ENCODE measurements around the gene ST6GALNAC3. TPM values are rescaled to one million over a fixed set of nuclear protein-coding genes. Genes with fewer than 3 reads are reported as not detected.

The ST6GALNAC3 gene
- total and polyA plus RNA-seq, 2 donors from 2014 or later, result 8.8 to 15.8 TPM

- H3K4me3 ChIP-seq (ENCODE audit: low read length in 3 of 3), result no peak overlapping the region
- H3K27me3 ChIP-seq (ENCODE audit: control insufficient read depth, insufficient read depth, low read length), result no peaks in the 10 kb centered on the region
- intact Hi-C loops (cut with DNase I), result no loop called here
- H3K36me3 ChIP-seq (ENCODE audit: control insufficient read depth in 2 of 3, insufficient read depth in 3 of 3, low read length in 3 of 3), result no peaks in the 10 kb centered on the region
- no peak for TF ChIP-seq CTCF (IDR thresholded peaks at IDR 0.05; ENCODE audit: borderline replicate concordance, extremely low read depth, insufficient read depth)
- no peak overlapping the region for H3K9ac ChIP-seq (ENCODE audit: low read length in 3 of 3)
- DNase-seq, result no peak
- no peaks in the 10 kb centered on the region for H3K4me1 ChIP-seq (ENCODE audit: control insufficient read depth in 2 of 3, insufficient read depth in 2 of 3, low read depth in 1 of 3, low read length in 3 of 3)
- H3K27ac ChIP-seq (ENCODE audit: low read depth in 2 of 2, low read length in 2 of 2), result no peak overlapping the region
- H3K9me3 ChIP-seq (ENCODE audit: control insufficient read depth in 2 of 3, insufficient read depth in 1 of 3, low read length in 3 of 3), result no peaks in the 10 kb centered on the region
- FAIRE-seq, result no peak
These were observed 43.0 kb upstream of the ST6GALNAC3 start for GRCh38 chr1:76031496-76031895.

- FAIRE-seq (no peak), DNase-seq (no peak)
- Histone ChIP-seq H3K9ac (ENCODE audit: low read length in 3 of 3) (no peak overlapping the region), H3K4me1 (ENCODE audit: control insufficient read depth in 2 of 3, insufficient read depth in 2 of 3, low read depth in 1 of 3, low read length in 3 of 3) (peaks cover 0 to 2% (median 0%) of the 10 kb centered on the region in 3 donors), H3K9me3 (ENCODE audit: control insufficient read depth in 2 of 3, insufficient read depth in 1 of 3, low read length in 3 of 3) (no peaks in the 10 kb centered on the region), H3K4me3 (ENCODE audit: low read length in 3 of 3) (no peak overlapping the region), H3K27ac (ENCODE audit: low read depth in 2 of 2, low read length in 2 of 2) (no peak overlapping the region), H3K36me3 (ENCODE audit: control insufficient read depth in 2 of 3, insufficient read depth in 3 of 3, low read length in 3 of 3) (no peaks in the 10 kb centered on the region), H3K27me3 (ENCODE audit: control insufficient read depth, insufficient read depth, low read length) (no peaks in the 10 kb centered on the region)
- TF ChIP-seq CTCF (IDR thresholded peaks at IDR 0.05; ENCODE audit: borderline replicate concordance, extremely low read depth, insufficient read depth), result no peak
- intact Hi-C loops (cut with DNase I), result no loop called here
These were observed 40.6 kb upstream of the ST6GALNAC3 start for GRCh38 chr1:76033800-76034475.

GRCh38 chr1:76035053-76035452 lies 39.5 kb upstream of the ST6GALNAC3 start:
- Histone ChIP-seq H3K27me3 (ENCODE audit: control insufficient read depth, insufficient read depth, low read length) (no peaks in the 10 kb centered on the region), H3K36me3 (ENCODE audit: control insufficient read depth in 2 of 3, insufficient read depth in 3 of 3, low read length in 3 of 3) (no peaks in the 10 kb centered on the region), H3K9ac (ENCODE audit: low read length in 3 of 3) (no peak overlapping the region), H3K27ac (ENCODE audit: low read depth in 2 of 2, low read length in 2 of 2) (no peak overlapping the region), H3K4me3 (ENCODE audit: low read length in 3 of 3) (no peak overlapping the region), H3K9me3 (ENCODE audit: control insufficient read depth in 2 of 3, insufficient read depth in 1 of 3, low read length in 3 of 3) (no peaks in the 10 kb centered on the region), H3K4me1 (ENCODE audit: control insufficient read depth in 2 of 3, insufficient read depth in 2 of 3, low read depth in 1 of 3, low read length in 3 of 3) (peaks cover 0 to 2% (median 0%) of the 10 kb centered on the region in 3 donors)
- peak; percentile 16 for TF ChIP-seq CTCF (IDR thresholded peaks at IDR 0.05; ENCODE audit: borderline replicate concordance, extremely low read depth, insufficient read depth)
- FAIRE-seq (no peak), DNase-seq (no peak)
- intact Hi-C loops (cut with DNase I), result no loop called here

- FAIRE-seq, result no peak
- H3K9ac ChIP-seq (ENCODE audit: low read length in 3 of 3), result no peak overlapping the region
- no peak overlapping the region for H3K27ac ChIP-seq (ENCODE audit: low read depth in 2 of 2, low read length in 2 of 2)
- no peaks in the 10 kb centered on the region for H3K9me3 ChIP-seq (ENCODE audit: control insufficient read depth in 2 of 3, insufficient read depth in 1 of 3, low read length in 3 of 3)
- DNase-seq, result no peak
- H3K4me3 ChIP-seq (ENCODE audit: low read length in 3 of 3), result no peak overlapping the region
- no peak for TF ChIP-seq CTCF (IDR thresholded peaks at IDR 0.05; ENCODE audit: borderline replicate concordance, extremely low read depth, insufficient read depth)
- no peaks in the 10 kb centered on the region for H3K36me3 ChIP-seq (ENCODE audit: control insufficient read depth in 2 of 3, insufficient read depth in 3 of 3, low read length in 3 of 3)
- intact Hi-C loops (cut with DNase I), result no loop called here
- no peaks in the 10 kb centered on the region for H3K27me3 ChIP-seq (ENCODE audit: control insufficient read depth, insufficient read depth, low read length)
- H3K4me1 ChIP-seq (ENCODE audit: control insufficient read depth in 2 of 3, insufficient read depth in 2 of 3, low read depth in 1 of 3, low read length in 3 of 3), result peaks cover 0 to 2% (median 0%) of the 10 kb centered on the region in 3 donors
These were observed 37.2 kb upstream of the ST6GALNAC3 start for GRCh38 chr1:76037324-76037723.

All from kidney (tissue), 14 donors.